Testis (tissue), 2 donors: ENCODE measurements around the gene PCSK6.

Experiments
- CTCF ChIP-seq, 3 experiments: fragments of 450-650 bp in 2 of 3; fragments of 200-600 bp in 1 of 3; sonication (generic) in 1 of 3; IDR thresholded peaks; one replicate each; pipeline ENCODE4 v1.5.1; 2016 to 2019; ENCODE audit warnings: antibody characterized with exemption in 3 of 3, mild to moderate bottlenecking in 2 of 3, moderate library complexity in 1 of 3
- POLR2A ChIP-seq: fragments of 450-650 bp; IDR thresholded peaks from one replicate; pipeline ENCODE4 v1.6.1; 2017; ENCODE audit warnings: antibody characterized with exemption, mild to moderate bottlenecking, moderate library complexity

GRCh38 chr15:101372149-101372577 is 117.3 kb downstream of the PCSK6 start:
- TF ChIP-seq POLR2A = no peak
- TF ChIP-seq CTCF (IDR thresholded peaks at IDR 0.05) = no peak
